Coronary artery (tissue), 2 donors: ENCODE results near the gene AP2A2.

ENCODE experiments used
- DNase-seq: peaks from one replicate; pipeline ENCODE4 v3.0.0-alpha.2; 2017; ENCODE audit warnings: low spot score
- H3K27ac ChIP-seq, 2 donors: fragments of 200-600 bp; sonication (generic); one replicate each; pipeline ENCODE4 v1.5.1; 2016 to 2019
- H3K4me3 ChIP-seq: fragments of 200-600 bp; sonication (generic); 2 replicates; pipeline ENCODE4 v1.5.1; 2016; ENCODE audit warnings: mild to moderate bottlenecking, moderate library complexity
- TF ChIP-seq, protein P1 (sequence below): fragments of 200-600 bp; sonication (generic); IDR thresholded peaks from one replicate; pipeline ENCODE4 v1.5.1; 2019; ENCODE audit warnings: antibody characterized with exemption

AP2A2 gene

DNA sequence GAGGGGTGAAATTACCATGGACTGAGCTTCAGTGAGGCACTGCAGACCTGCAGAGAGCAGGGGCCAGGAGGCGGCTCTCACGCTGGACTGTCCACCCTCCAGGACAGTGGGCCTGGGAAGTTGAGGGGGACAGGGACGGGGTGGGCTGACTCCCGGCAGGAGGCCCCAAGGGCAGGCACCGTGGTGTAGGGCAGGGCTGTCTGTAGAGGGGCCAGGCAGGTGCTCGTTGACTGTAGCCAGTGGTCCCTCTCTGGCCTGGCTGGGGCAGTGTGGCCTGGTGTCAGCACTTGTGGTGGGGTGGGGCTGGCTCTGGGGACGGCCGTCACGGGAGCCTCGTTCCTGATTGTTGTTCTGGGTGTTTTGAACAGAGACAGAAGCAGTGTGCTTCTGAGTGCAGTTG lies 64.4 kb downstream of the AP2A2 start:
- no peak overlapping the region for H3K27ac ChIP-seq
- TF ChIP-seq, protein P1, sequence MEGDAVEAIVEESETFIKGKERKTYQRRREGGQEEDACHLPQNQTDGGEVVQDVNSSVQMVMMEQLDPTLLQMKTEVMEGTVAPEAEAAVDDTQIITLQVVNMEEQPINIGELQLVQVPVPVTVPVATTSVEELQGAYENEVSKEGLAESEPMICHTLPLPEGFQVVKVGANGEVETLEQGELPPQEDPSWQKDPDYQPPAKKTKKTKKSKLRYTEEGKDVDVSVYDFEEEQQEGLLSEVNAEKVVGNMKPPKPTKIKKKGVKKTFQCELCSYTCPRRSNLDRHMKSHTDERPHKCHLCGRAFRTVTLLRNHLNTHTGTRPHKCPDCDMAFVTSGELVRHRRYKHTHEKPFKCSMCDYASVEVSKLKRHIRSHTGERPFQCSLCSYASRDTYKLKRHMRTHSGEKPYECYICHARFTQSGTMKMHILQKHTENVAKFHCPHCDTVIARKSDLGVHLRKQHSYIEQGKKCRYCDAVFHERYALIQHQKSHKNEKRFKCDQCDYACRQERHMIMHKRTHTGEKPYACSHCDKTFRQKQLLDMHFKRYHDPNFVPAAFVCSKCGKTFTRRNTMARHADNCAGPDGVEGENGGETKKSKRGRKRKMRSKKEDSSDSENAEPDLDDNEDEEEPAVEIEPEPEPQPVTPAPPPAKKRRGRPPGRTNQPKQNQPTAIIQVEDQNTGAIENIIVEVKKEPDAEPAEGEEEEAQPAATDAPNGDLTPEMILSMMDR: no peak

DNA sequence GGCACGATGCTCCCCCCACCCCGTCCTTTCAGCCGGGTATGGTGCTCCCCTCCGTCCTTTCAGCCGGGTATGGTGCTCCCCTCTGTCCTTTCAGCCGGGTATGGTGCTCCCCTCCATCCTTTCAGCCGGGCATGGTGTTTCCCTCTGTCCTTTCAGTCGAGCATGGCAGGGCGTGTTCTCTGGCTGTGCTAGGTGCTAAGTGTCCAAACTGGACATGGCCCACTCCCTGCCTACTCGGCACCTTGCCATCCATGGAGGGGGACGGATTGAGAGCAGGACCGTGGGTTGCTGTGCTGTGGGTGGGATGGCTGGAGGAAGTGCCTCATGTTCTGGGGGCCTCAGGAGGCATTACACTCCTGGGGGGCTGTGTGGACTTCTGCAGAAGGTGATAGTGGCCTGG lies 65.4 kb downstream of the AP2A2 start:
- DNase-seq: no peak
- TF ChIP-seq, protein P1: no peak
- H3K4me3 ChIP-seq: no peak overlapping the region
- H3K27ac ChIP-seq: no peak overlapping the region

More for the DNA sequence above, 64.4 kb downstream of the AP2A2 start:
- no peak overlapping the region for H3K4me3 ChIP-seq
- DNase-seq: no peak

DNA sequence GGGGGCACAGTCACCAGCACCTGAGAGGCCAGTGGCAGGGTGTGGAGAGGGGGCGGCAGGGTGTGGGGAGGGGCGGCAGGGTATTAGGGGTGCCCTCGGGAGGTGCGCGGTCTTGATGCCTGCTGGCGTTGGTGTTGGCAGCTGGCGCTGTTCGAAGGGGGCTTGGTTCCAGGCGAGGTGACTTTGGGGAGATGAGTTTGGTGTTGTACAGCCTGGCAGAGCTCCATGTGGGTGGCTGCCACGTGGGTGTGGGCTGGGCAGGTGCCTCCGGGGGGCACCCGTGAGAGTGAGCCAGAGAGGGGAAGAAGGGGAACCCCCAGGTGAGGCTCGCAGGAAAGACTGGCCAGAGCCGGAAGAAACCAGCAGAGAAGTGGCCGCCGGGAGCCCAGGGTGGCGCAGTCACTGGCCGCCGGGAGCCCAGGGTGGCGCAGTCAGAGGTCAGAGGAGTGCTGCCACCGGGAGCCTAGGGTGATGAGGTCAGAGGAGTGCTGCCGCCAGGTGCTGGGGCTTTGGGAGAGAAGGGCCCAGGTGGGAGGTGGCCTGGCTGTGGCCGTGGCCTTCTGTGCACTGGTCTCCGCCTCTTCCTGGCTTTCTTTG lies 66.1 kb downstream of the AP2A2 start:
- DNase-seq: no peak
- Histone ChIP-seq H3K4me3 (no peak overlapping the region), H3K27ac (no peak overlapping the region)
- TF ChIP-seq, protein P1: no peak

DNA sequence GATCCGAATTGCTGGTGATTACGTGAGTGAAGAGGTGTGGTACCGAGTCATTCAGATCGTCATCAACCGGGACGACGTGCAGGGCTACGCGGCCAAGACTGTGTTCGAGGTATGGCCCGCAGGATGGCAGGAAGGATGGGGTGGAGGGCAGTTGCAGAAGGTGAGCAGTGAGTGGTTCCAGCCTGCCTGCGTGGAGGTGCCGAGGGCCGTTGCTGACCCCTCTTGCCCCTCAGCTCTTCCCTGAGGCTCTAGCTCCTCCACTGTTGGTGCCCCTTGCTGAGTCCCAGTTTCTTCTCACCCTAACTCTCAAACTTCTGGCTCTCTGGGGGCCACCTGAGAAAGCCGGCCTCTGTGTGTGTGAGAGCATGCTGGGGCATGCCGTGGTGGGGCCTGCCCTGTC lies 66.9 kb downstream of the AP2A2 start:
- DNase-seq: no peak
- TF ChIP-seq, protein P1: no peak
- Histone ChIP-seq H3K4me3 (no peak overlapping the region), H3K27ac (no peak overlapping the region)

DNA sequence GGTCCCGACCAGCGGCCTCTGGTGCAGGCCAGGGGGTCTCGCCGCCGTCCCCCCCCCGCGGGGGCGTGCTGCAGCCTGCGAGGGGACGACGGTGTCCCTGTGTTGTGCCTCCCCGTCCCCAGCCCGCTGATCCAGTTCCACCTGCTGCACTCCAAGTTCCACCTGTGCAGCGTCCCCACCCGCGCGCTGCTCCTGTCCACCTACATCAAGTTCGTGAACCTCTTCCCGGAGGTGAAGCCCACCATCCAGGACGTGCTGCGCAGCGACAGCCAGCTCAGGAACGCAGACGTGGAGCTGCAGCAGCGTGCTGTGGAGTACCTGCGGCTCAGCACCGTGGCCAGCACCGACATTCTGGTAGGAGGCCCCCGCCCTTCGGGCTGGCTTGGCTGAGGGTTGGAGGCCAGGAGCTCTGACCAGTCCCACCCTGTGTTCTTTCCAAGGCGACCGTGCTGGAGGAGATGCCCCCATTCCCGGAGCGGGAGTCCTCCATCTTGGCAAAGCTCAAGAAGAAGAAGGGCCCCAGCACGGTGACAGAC lies 68.0 kb downstream of the AP2A2 start:
- no peak overlapping the region for H3K4me3 ChIP-seq
- DNase-seq: no peak
- no peak overlapping the region for H3K27ac ChIP-seq
- TF ChIP-seq, protein P1: no peak

DNA sequence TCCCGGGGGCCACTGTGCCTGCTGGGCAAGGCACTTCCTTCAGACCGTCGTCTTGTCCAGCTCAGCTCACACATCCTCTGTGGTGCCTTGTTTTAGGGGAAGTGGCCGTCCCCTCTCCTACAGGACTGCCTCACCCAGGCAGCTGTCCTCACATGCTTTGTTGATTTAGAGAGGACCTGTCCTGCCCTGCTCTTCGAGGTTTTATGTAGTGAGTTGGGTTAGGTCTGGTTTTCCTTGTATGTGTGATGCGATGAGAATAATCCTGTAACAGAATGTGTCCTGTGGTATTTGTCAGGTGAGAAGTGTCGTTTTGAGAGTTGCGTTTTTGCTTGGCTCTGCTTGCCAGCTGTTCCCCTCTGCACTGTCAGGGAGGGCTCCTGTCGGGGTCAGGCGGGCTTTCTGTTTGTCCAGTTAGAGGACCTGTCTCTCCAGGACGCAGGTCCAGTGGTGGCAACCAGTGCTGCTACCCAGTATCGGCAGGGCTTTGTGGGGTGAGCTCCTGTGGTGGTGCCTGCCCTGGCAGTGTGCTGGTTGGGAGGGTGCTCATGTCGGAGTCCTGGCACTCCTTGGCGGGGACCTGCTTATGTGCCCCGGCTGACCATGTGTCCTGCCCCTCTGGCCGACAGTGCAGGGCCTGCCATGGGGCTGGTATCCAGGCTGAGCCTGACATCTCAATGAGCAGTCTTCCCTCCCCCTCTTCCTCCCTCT lies 69.5 kb downstream of the AP2A2 start:
- Histone ChIP-seq H3K27ac (no peak overlapping the region), H3K4me3 (no peak overlapping the region)
- no peak for DNase-seq
- TF ChIP-seq, protein P1: no peak
